HepG2 (cell line): ENCODE data around the gene PIP5KL1. TPM values are rescaled to one million over a fixed set of nuclear protein-coding genes. Genes with fewer than 3 reads are reported as not detected.
A peak's percentile ranks its signal among the peaks of the same experiment; 100 is the strongest.

Experiments
- AGO1 ChIP-seq: fragments of 200-400 bp; formaldehyde crosslinking; IDR thresholded peaks from 2 replicates; pipeline ENCODE4 v1.6.1; 2017; ENCODE audit warnings: mild to moderate bottlenecking, low read depth, low read length, moderate library complexity; ENCODE audit not compliant: poor library complexity, severe bottlenecking
- DRAP1 ChIP-seq: IDR thresholded peaks from 2 replicates; pipeline ENCODE4 v1.6.1; 2016; ENCODE audit warnings: missing genetic modification reagents, missing compliant biosample characterization
- EEA1 ChIP-seq: sonication (generic); formaldehyde crosslinking; IDR thresholded peaks from 2 replicates; pipeline ENCODE4 v1.5.1; 2020; ENCODE audit warnings: mild to moderate bottlenecking, missing genetic modification reagents, borderline replicate concordance
- MED8 ChIP-seq: sonication (generic); formaldehyde crosslinking; IDR thresholded peaks from 2 replicates; pipeline ENCODE4 v1.8.1; 2023; ENCODE audit warnings: mild to moderate bottlenecking, missing genetic modification reagents; ENCODE audit not compliant: insufficient replicate concordance
- MLX ChIP-seq: IDR thresholded peaks from 2 replicates; pipeline ENCODE4 v1.6.1; 2016
- MXD1 ChIP-seq: sonication (generic); formaldehyde crosslinking; IDR thresholded peaks from 2 replicates; pipeline ENCODE4 v1.4.0; 2020; ENCODE audit warnings: mild to moderate bottlenecking, missing genetic modification reagents
- RFX1 ChIP-seq: fragments of 450-650 bp; IDR thresholded peaks from 2 replicates; pipeline ENCODE4 v1.6.1; 2017
- SKI ChIP-seq: fragments of 450-650 bp; IDR thresholded peaks from one replicate; pipeline ENCODE4 v1.6.1; 2018; ENCODE audit warnings: mild to moderate bottlenecking; ENCODE audit not compliant: partially characterized antibody
- STAT6 ChIP-seq: sonication (generic); formaldehyde crosslinking; IDR thresholded peaks from 2 replicates; pipeline ENCODE4 v1.4.0; 2020; ENCODE audit warnings: missing genetic modification reagents, mild to moderate bottlenecking, borderline replicate concordance
- THRA ChIP-seq: sonication (generic); formaldehyde crosslinking; IDR thresholded peaks from 2 replicates; pipeline ENCODE4 v1.4.0; 2020; ENCODE audit warnings: missing genetic modification reagents, borderline replicate concordance
- ZBTB7B ChIP-seq: sonication (generic); formaldehyde crosslinking; IDR thresholded peaks from 2 replicates; pipeline ENCODE4 v1.4.0; 2020; ENCODE audit warnings: missing genetic modification reagents
- ZNF232 ChIP-seq: sonication (generic); formaldehyde crosslinking; IDR thresholded peaks from 2 replicates; pipeline ENCODE4 v1.4.0; 2020; ENCODE audit warnings: missing genetic modification reagents, borderline replicate concordance
- ZNF235 ChIP-seq: sonication (generic); formaldehyde crosslinking; IDR thresholded peaks from 2 replicates; pipeline ENCODE4 v1.8.1; 2023; ENCODE audit warnings: mild to moderate bottlenecking, missing genetic modification reagents, borderline replicate concordance
- ZNF292 ChIP-seq: sonication (generic); formaldehyde crosslinking; IDR thresholded peaks from 2 replicates; pipeline ENCODE4 v1.8.1; 2022; ENCODE audit warnings: mild to moderate bottlenecking, low read depth, missing genetic modification reagents, borderline replicate concordance
- ZNF414 ChIP-seq: sonication (generic); formaldehyde crosslinking; IDR thresholded peaks from 2 replicates; pipeline ENCODE4 v1.5.0; 2020; ENCODE audit warnings: missing genetic modification reagents
- ZNF543 ChIP-seq: sonication (generic); formaldehyde crosslinking; IDR thresholded peaks from 2 replicates; pipeline ENCODE4 v1.4.0; 2020; ENCODE audit warnings: mild to moderate bottlenecking, missing genetic modification reagents
- ZNF576 ChIP-seq: sonication (generic); formaldehyde crosslinking; IDR thresholded peaks from 2 replicates; pipeline ENCODE4 v1.4.0; 2020; ENCODE audit warnings: mild to moderate bottlenecking, missing genetic modification reagents
- ZNF597 ChIP-seq: sonication (generic); formaldehyde crosslinking; IDR thresholded peaks from 2 replicates; pipeline ENCODE4 v1.5.0; 2020; ENCODE audit warnings: missing genetic modification reagents
- ZNF781 ChIP-seq: sonication (generic); formaldehyde crosslinking; IDR thresholded peaks from 2 replicates; pipeline ENCODE4 v1.5.1; 2020; ENCODE audit warnings: borderline replicate concordance, mild to moderate bottlenecking, missing genetic modification reagents; ENCODE audit errors: not compliant biosample characterization
- ZNF788 ChIP-seq: sonication (generic); formaldehyde crosslinking; IDR thresholded peaks from 2 replicates; pipeline ENCODE4 v1.5.0; 2020; ENCODE audit warnings: mild to moderate bottlenecking, missing genetic modification reagents, borderline replicate concordance
- polyA plus RNA-seq, 8 experiments: library from polyadenylated mRNA; depleted of rRNA in 3 of 8; stranded (reverse) in 7 of 8; unstranded in 1 of 8; fragments of >200 nt; fragmentation: Illumina TruSeq in 4 of 8; extraction: Trizol in 4 of 8; gene quantifications; 2 replicates each; pipeline versions ENCODE4 v1.2.1 to v1.2.3, GENCODE V29; 2011 to 2016; ENCODE audit warnings: low read depth in 4 of 8, missing spikeins in 1 of 8, mixed read lengths in 1 of 8; ENCODE audit not compliant: insufficient read depth in 1 of 8
- total RNA-seq, 5 experiments: library from RNA; depleted of rRNA; stranded (reverse); fragments of >200 nt; fragmentation: Illumina TruSeq; extraction: Trizol; gene quantifications; 2 replicates each; pipeline ENCODE4 v1.2.3, GENCODE V29; 2016; ENCODE audit warnings: low read depth in 1 of 5

PIP5KL1 gene
- total and polyA plus RNA-seq, 2 of the 13 experiments (the other 11 are each of a cell fraction or from before 2014, with no cell fraction given), result 0.20 to 0.49 TPM

GRCh38 chr9:127930231-127931091 is at the start of gene PIP5KL1 (continued):
- no peak for TF ChIP-seq ZNF597
- no peak for TF ChIP-seq SKI
- TF ChIP-seq AGO1, result peak; percentile 99
- 0 out of 2 replicates have a peak, but pooled peaks have one; percentile 32 for TF ChIP-seq MXD1 (CRISPR knock-in tag)
- TF ChIP-seq STAT6 (CRISPR knock-in tag), result no peak
- TF ChIP-seq RFX1, result no peak
- TF ChIP-seq ZNF414, result no peak
- no peak for TF ChIP-seq THRA (CRISPR knock-in tag)
- TF ChIP-seq ZNF232 (CRISPR knock-in tag), result no peak
- TF ChIP-seq ZBTB7B (CRISPR knock-in tag), result no peak
- no peak for TF ChIP-seq ZNF788 (CRISPR knock-in tag)
- no peak for TF ChIP-seq MLX (CRISPR knock-in tag)
- no peak for TF ChIP-seq DRAP1 (CRISPR knock-in tag)
- TF ChIP-seq ZNF292 (CRISPR knock-in tag), result no peak
- no peak for TF ChIP-seq ZNF576 (CRISPR knock-in tag)
- no peak for TF ChIP-seq MED8 (CRISPR knock-in tag)
- no peak for TF ChIP-seq ZNF543 (CRISPR knock-in tag)
- TF ChIP-seq ZNF235 (CRISPR knock-in tag), result no peak
- no peak for TF ChIP-seq ZNF781 (CRISPR knock-in tag)
- no peak for TF ChIP-seq EEA1 (CRISPR knock-in tag)
